Vagina (tissue), 2 donors: ENCODE measurements around the gene FDPS. TPM values are rescaled to one million over a fixed set of nuclear protein-coding genes. Genes with fewer than 3 reads are reported as not detected.

Experiments
- DNase-seq, 2 donors: peaks; one replicate each; pipeline ENCODE4 v3.0.0-alpha.2; 2017; ENCODE audit errors: extremely low spot score in 2 of 2
- H3K27ac ChIP-seq: fragments of 200-600 bp; sonication (generic); one replicate; pipeline ENCODE4 v1.5.1; 2019
- H3K27me3 ChIP-seq: fragments of 200-600 bp; sonication (generic); one replicate; pipeline ENCODE4 v1.5.1; 2019
- H3K36me3 ChIP-seq, 2 donors: fragments of 200-600 bp; sonication (generic); one replicate each; pipeline ENCODE4 v1.5.1; 2017 to 2019
- H3K4me1 ChIP-seq: fragments of 200-600 bp; sonication (generic); one replicate; pipeline ENCODE4 v1.5.1; 2019
- H3K4me3 ChIP-seq, 2 donors: fragments of 200-600 bp; sonication (generic); 1 replicate in 1 of 2; 2 replicates in 1 of 2; pipeline ENCODE4 v1.5.1; 2016 to 2019
- H3K9me3 ChIP-seq: fragments of 200-600 bp; sonication (generic); one replicate; pipeline ENCODE4 v1.5.1; 2019
- POLR2A ChIP-seq, 2 donors: fragments of 450-650 bp; IDR thresholded peaks; one replicate each; pipeline ENCODE4 v1.6.1; 2017; ENCODE audit warnings: antibody characterized with exemption in 2 of 2, mild to moderate bottlenecking in 2 of 2, moderate library complexity in 2 of 2
- POLR2AphosphoS5 ChIP-seq, 2 donors: sonication (generic); formaldehyde crosslinking; IDR thresholded peaks; one replicate each; pipeline ENCODE4 v1.9.0; 2017; ENCODE audit warnings: antibody characterized with exemption in 2 of 2, mild to moderate bottlenecking in 2 of 2, low read depth in 1 of 2; ENCODE audit not compliant: insufficient read depth in 1 of 2
- intact Hi-C: fragments of 100-400 bp; cut with DNase I; formaldehyde crosslinking; loops from one replicate; pipeline ENCODE4 v1.15.1; 2023
- microRNA counts, 2 donors: library from miRNA; unstranded; fragments of <30 nt; microRNA quantifications; one replicate each; lab custom pipeline; 2016 to 2017
- microRNA-seq: library from miRNA; unstranded; fragments of <30 nt; microRNA quantifications from one replicate; pipeline ENCODE4, GENCODE V29; 2017; ENCODE audit warnings: borderline number of aligned reads, borderline replicate concordance
- small RNA-seq: library from RNA; depleted of rRNA; stranded (forward); fragments of <200 nt; gene quantifications from one replicate; pipeline ENCODE3, GENCODE V24; 2016
- total RNA-seq: library from RNA; depleted of rRNA; stranded (reverse); fragments of >200 nt; gene quantifications from one replicate; pipeline ENCODE4 v1.2.3, GENCODE V29; 2016
- TF ChIP-seq, protein P1 (sequence below), 3 experiments: fragments of 450-650 bp in 2 of 3; fragments of 200-600 bp in 1 of 3; sonication (generic) in 1 of 3; IDR thresholded peaks; one replicate each; pipeline ENCODE4 v1.5.1; 2017 to 2019; ENCODE audit warnings: antibody characterized with exemption in 3 of 3, mild to moderate bottlenecking in 2 of 3, moderate library complexity in 2 of 3

FDPS gene
- total RNA-seq, 1 donor from 2014 or later: 71.0 TPM

- TF ChIP-seq, protein P1, sequence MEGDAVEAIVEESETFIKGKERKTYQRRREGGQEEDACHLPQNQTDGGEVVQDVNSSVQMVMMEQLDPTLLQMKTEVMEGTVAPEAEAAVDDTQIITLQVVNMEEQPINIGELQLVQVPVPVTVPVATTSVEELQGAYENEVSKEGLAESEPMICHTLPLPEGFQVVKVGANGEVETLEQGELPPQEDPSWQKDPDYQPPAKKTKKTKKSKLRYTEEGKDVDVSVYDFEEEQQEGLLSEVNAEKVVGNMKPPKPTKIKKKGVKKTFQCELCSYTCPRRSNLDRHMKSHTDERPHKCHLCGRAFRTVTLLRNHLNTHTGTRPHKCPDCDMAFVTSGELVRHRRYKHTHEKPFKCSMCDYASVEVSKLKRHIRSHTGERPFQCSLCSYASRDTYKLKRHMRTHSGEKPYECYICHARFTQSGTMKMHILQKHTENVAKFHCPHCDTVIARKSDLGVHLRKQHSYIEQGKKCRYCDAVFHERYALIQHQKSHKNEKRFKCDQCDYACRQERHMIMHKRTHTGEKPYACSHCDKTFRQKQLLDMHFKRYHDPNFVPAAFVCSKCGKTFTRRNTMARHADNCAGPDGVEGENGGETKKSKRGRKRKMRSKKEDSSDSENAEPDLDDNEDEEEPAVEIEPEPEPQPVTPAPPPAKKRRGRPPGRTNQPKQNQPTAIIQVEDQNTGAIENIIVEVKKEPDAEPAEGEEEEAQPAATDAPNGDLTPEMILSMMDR (IDR thresholded peaks at IDR 0.05): no peak
- TF ChIP-seq POLR2A (IDR thresholded peaks at IDR 0.05): no peak
- TF ChIP-seq POLR2AphosphoS5 (IDR thresholded peaks at IDR 0.05; ENCODE audit: insufficient read depth in 1 of 2, low read depth in 1 of 2): no peak
- H3K36me3 ChIP-seq: peaks cover 0 to 50% of the 10 kb centered on the region in 2 donors
- no peak overlapping the region for H3K27ac ChIP-seq
- no peak for DNase-seq
- no peaks in the 10 kb centered on the region for H3K9me3 ChIP-seq
- H3K4me3 ChIP-seq: no peak overlapping the region
- intact Hi-C loops: no loop called here
- H3K27me3 ChIP-seq: no peaks in the 10 kb centered on the region
- no peaks in the 10 kb centered on the region for H3K4me1 ChIP-seq
Observed at GRCh38 chr1:155360051-155360450, 51.4 kb downstream of the FDPS start.

MicroRNAs encoded within 50 kb of the gene (microRNA counts, 767-probe panel; counts per million panel counts)
- 238 to 261 counts per million in 2 donors for microRNA hsa-miR-555 (lab: Ali Mortazavi, UCI)

Small RNA genes lying within 50 kb of the gene (microRNA-seq; reads per million reads assigned to microRNA genes)
- not detected for gene MIR555

Small RNA genes lying within 50 kb of the gene (small RNA-seq; reads per million reads assigned to genes)
- gene RNU6-106P: not detected

Other genes starting within 250 kb of the FDPS start
- 13.8 TPM for gene EFNA4, start 245.1 kb upstream of the FDPS start, total RNA-seq
- 22.3 TPM for gene EFNA3, start 230.0 kb upstream of the FDPS start, total RNA-seq
- gene EFNA1, start 181.0 kb upstream of the FDPS start, total RNA-seq: 57.9 TPM
- gene SLC50A1, start 173.0 kb upstream of the FDPS start, total RNA-seq: 11.8 TPM
- gene DPM3, start 168.3 kb upstream of the FDPS start, total RNA-seq: 114 TPM
- 117 TPM for gene KRTCAP2, start 135.6 kb upstream of the FDPS start, total RNA-seq
- gene TRIM46, start 135.0 kb upstream of the FDPS start, total RNA-seq: 2.7 TPM
- 27.3 TPM for gene THBS3, start 101.0 kb upstream of the FDPS start, total RNA-seq
- gene MTX1, start 100.2 kb upstream of the FDPS start, total RNA-seq: 29.5 TPM
- gene ENTREP3, start 53.4 kb upstream of the FDPS start, total RNA-seq: 21.1 TPM
- 44.7 TPM for gene SCAMP3, start 46.5 kb upstream of the FDPS start, total RNA-seq
- 48.1 TPM for gene CLK2, start 35.4 kb upstream of the FDPS start, total RNA-seq
- gene HCN3, start 31.4 kb upstream of the FDPS start, total RNA-seq: 4.2 TPM
- gene PKLR, start 7.4 kb upstream of the FDPS start, total RNA-seq: not detected
- 24.3 TPM for gene RUSC1, start 12.0 kb downstream of the FDPS start, total RNA-seq